A549 (cell line): ENCODE data around the gene CATSPERZ. TPM values are rescaled to one million over a fixed set of nuclear protein-coding genes. Genes with fewer than 3 reads are reported as not detected.

ENCODE experiments used
- ATAC-seq, 2 experiments: fragments of 200-7000 bp in 1 of 2; fragments of >200 bp in 1 of 2; cut with Nextera tagmentation in 1 of 2; cut with Tn5 transposase in 1 of 2; 3 replicates each; pipeline versions ENCODE4 v1.8.0 to v1.9.1; 2018 to 2020; ENCODE audit warnings: mild to moderate bottlenecking in 1 of 2, moderate library complexity in 1 of 2
- CTCF ChIA-PET: fragments of 300-600 bp; sonication (Branson Sonifier 250); formaldehyde crosslinking; extraction: SDS; loops from one replicate; lab custom pipeline; 2021; ENCODE audit warnings: antibody characterized with exemption, inconsistent platforms; lab: Yijun Ruan, JAX
- POLR2A ChIA-PET: fragments of 350-600 bp; formaldehyde crosslinking; extraction: SDS; loops from one replicate; lab custom pipeline; 2021; ENCODE audit warnings: antibody characterized with exemption, inconsistent platforms; lab: Yijun Ruan, JAX
- DNase-seq, 2 experiments: peaks; one replicate each; pipeline versions ENCODE4 v3.0.0 to v3.0.0-alpha.2; 2011 to 2016; ENCODE audit warnings: low read depth in 1 of 2, low spot score in 1 of 2
- FAIRE-seq: peaks from 2 replicates; lab custom pipeline; 2011; peaks lifted over from hg19 to GRCh38; lab: Jason Lieb, UNC
- H3K27ac ChIP-seq, 2 experiments: fragments of >200 bp; sonication (Bioruptor Twin); formaldehyde crosslinking; 3 replicates each; pipeline ENCODE4 v1.5.1; 2016 to 2017
- H3K4me1 ChIP-seq: fragments of >200 bp; sonication (Bioruptor Twin); formaldehyde crosslinking; 3 replicates; pipeline ENCODE4 v1.6.1; 2016
- H3K4me2 ChIP-seq: fragments of >200 bp; sonication (Bioruptor Twin); formaldehyde crosslinking; 3 replicates; pipeline ENCODE4 v1.6.1; 2016
- H3K4me3 ChIP-seq: fragments of >200 bp; sonication (Bioruptor Twin); formaldehyde crosslinking; 3 replicates; pipeline ENCODE4 v1.5.1; 2016
- H3K9me3 ChIP-seq: fragments of >200 bp; sonication (Bioruptor Twin); formaldehyde crosslinking; 3 replicates; pipeline ENCODE4 v1.6.1; 2016
- CBX2 ChIP-seq: fragments of 200-600 bp; sonication (generic); IDR thresholded peaks from 2 replicates; pipeline ENCODE4 v1.6.1; 2016; ENCODE audit warnings: low read depth, mild to moderate bottlenecking, borderline replicate concordance
- CBX8 ChIP-seq: fragments of 200-600 bp; sonication (generic); IDR thresholded peaks from 2 replicates; pipeline ENCODE4 v1.6.1; 2016
- CHD2 ChIP-seq: fragments of 150-350 bp; IDR thresholded peaks from 2 replicates; pipeline ENCODE4 v1.6.1; 2014; ENCODE audit warnings: low read length; ENCODE audit not compliant: partially characterized antibody
- E2F6 ChIP-seq: IDR thresholded peaks from 2 replicates; pipeline ENCODE4 v1.6.1; 2012; ENCODE audit warnings: low read depth, borderline replicate concordance
- EHMT2 ChIP-seq: fragments of 200-600 bp; sonication (generic); IDR thresholded peaks from 2 replicates; pipeline ENCODE4 v1.6.1; 2016; ENCODE audit warnings: antibody characterized with exemption, low read depth, mild to moderate bottlenecking, moderate library complexity
- EP300 ChIP-seq, 2 experiments: fragments of >200 bp; sonication (Bioruptor Twin); formaldehyde crosslinking; IDR thresholded peaks; 2 replicates in 1 of 2; 3 replicates in 1 of 2; pipeline ENCODE4 v1.6.1; 2016 to 2017
- ESRRA ChIP-seq: fragments of 150-350 bp; IDR thresholded peaks from 2 replicates; pipeline ENCODE4 v1.6.1; 2014; ENCODE audit warnings: mild to moderate bottlenecking, low read length, borderline replicate concordance
- FOSB ChIP-seq: fragments of 250-450 bp; sonication (Bioruptor Pico); IDR thresholded peaks from 2 replicates; pipeline ENCODE4 v1.5.0; 2020; ENCODE audit warnings: mild to moderate bottlenecking, moderate library complexity
- GATA3 ChIP-seq: IDR thresholded peaks from 2 replicates; pipeline ENCODE4 v1.6.1; 2012; ENCODE audit warnings: borderline replicate concordance
- HDAC2 ChIP-seq: fragments of 200-600 bp; sonication (generic); IDR thresholded peaks from 2 replicates; pipeline ENCODE4 v1.6.1; 2016
- HMGXB4 ChIP-seq: fragments of 250-450 bp; sonication (Bioruptor Pico); IDR thresholded peaks from 2 replicates; pipeline ENCODE4 v1.5.0; 2021; ENCODE audit warnings: mild to moderate bottlenecking, moderate library complexity, borderline replicate concordance
- HOXA7 ChIP-seq: fragments of 250-450 bp; sonication (Bioruptor Pico); IDR thresholded peaks from 2 replicates; pipeline ENCODE4 v1.5.0; 2020; ENCODE audit warnings: mild to moderate bottlenecking, moderate library complexity
- HOXB5 ChIP-seq: fragments of 250-450 bp; sonication (Bioruptor Pico); IDR thresholded peaks from 2 replicates; pipeline ENCODE4 v1.5.0; 2020; ENCODE audit warnings: mild to moderate bottlenecking, moderate library complexity
- JUN ChIP-seq, 2 experiments: fragments of >200 bp; sonication (Bioruptor Twin); formaldehyde crosslinking; IDR thresholded peaks; 2 replicates in 1 of 2; 3 replicates in 1 of 2; pipeline ENCODE4 v1.6.1; 2016 to 2017
- JUNB ChIP-seq: fragments of >200 bp; sonication (Bioruptor Twin); formaldehyde crosslinking; IDR thresholded peaks from 2 replicates; pipeline ENCODE4 v1.6.1; 2016
- KDM5A ChIP-seq: fragments of 200-600 bp; sonication (generic); IDR thresholded peaks from 2 replicates; pipeline ENCODE4 v1.6.1; 2016; ENCODE audit warnings: antibody characterized with exemption, mild to moderate bottlenecking
- MYC ChIP-seq: IDR thresholded peaks from 2 replicates; pipeline ENCODE4 v1.6.1; 2012; ENCODE audit warnings: mild to moderate bottlenecking, inconsistent platforms, low read length, improper control_type of control experiment, borderline replicate concordance
- NFE2L2 ChIP-seq: fragments of 150-350 bp; conservative IDR thresholded peaks from 2 replicates; pipeline ENCODE4 v1.6.1; 2014; ENCODE audit warnings: low read length
- PHF8 ChIP-seq: fragments of 200-600 bp; sonication (generic); IDR thresholded peaks from 2 replicates; pipeline ENCODE4 v1.6.1; 2016; ENCODE audit warnings: low read depth, mild to moderate bottlenecking, antibody characterized with exemption, moderate library complexity, borderline replicate concordance
- POLR2A ChIP-seq: IDR thresholded peaks from 2 replicates; pipeline ENCODE4 v1.6.1; 2012; ENCODE audit warnings: mild to moderate bottlenecking, low read length
- POLR2AphosphoS2 ChIP-seq: conservative IDR thresholded peaks from 2 replicates; pipeline ENCODE4 v1.6.1; 2012; ENCODE audit warnings: low read length, improper control_type of control experiment, inconsistent platforms
- RFX5 ChIP-seq: fragments of 450-650 bp; IDR thresholded peaks from 2 replicates; pipeline ENCODE4 v1.7.1; 2014; ENCODE audit warnings: antibody characterized with exemption, mild to moderate bottlenecking, moderate library complexity
- RNF2 ChIP-seq: fragments of 200-600 bp; sonication (generic); IDR thresholded peaks from 2 replicates; pipeline ENCODE4 v1.6.1; 2016; ENCODE audit warnings: low read depth, mild to moderate bottlenecking, antibody characterized with exemption, moderate library complexity, borderline replicate concordance
- SREBF2 ChIP-seq: fragments of 450-650 bp; IDR thresholded peaks from 2 replicates; pipeline ENCODE4 v1.6.1; 2014; ENCODE audit warnings: mild to moderate bottlenecking, moderate library complexity
- TFCP2L1 ChIP-seq: fragments of 250-450 bp; sonication (Bioruptor Pico); IDR thresholded peaks from 2 replicates; pipeline ENCODE4 v1.5.0; 2021; ENCODE audit warnings: mild to moderate bottlenecking
- TP53 ChIP-seq: fragments of 250-450 bp; sonication (Bioruptor Pico); IDR thresholded peaks from 2 replicates; pipeline ENCODE4 v1.5.0; 2021; ENCODE audit warnings: mild to moderate bottlenecking, moderate library complexity
- ZNF302 ChIP-seq: fragments of 250-450 bp; sonication (Bioruptor Pico); IDR thresholded peaks from 2 replicates; pipeline ENCODE4 v1.9.0; 2021; ENCODE audit warnings: inconsistent platforms, mild to moderate bottlenecking, moderate library complexity
- ZSCAN20 ChIP-seq: fragments of 250-450 bp; sonication (Bioruptor Pico); IDR thresholded peaks from 2 replicates; pipeline ENCODE4 v1.8.0; 2022; ENCODE audit warnings: mild to moderate bottlenecking, moderate library complexity
- WGBS: methylation state at CpG from one replicate; pipeline ENCODE4 v1.1.6; 2017; ENCODE audit errors: missing lambda C conversion rate; 5-methylcytosine and 5-hydroxymethylcytosine counted together
- polyA plus RNA-seq, 4 experiments: library from polyadenylated mRNA; depleted of rRNA in 3 of 4; stranded (reverse); fragments of >200 nt; fragmentation: RNase III in 1 of 4; extraction: RNeasy Plus Mini Kit Qiagen cat#74134 plus additional on column Dnase treatment in 1 of 4; gene quantifications; 2 replicates in 3 of 4; 3 replicates in 1 of 4; pipeline ENCODE4 v1.2.3, GENCODE V29; 2011 to 2017
- TF ChIP-seq, protein P1 (sequence below): IDR thresholded peaks from 2 replicates; pipeline ENCODE4 v1.6.1; 2012
- TF ChIP-seq, protein P2 (sequence below): IDR thresholded peaks from 2 replicates; pipeline ENCODE4 v1.6.1; 2012
- TF ChIP-seq, protein P3 (sequence below): fragments of 200-600 bp; sonication (generic); IDR thresholded peaks from 2 replicates; pipeline ENCODE4 v1.6.1; 2016; ENCODE audit warnings: antibody characterized with exemption, mild to moderate bottlenecking, moderate library complexity
- TF ChIP-seq, protein P4 (sequence below): fragments of >200 bp; sonication (Bioruptor Twin); formaldehyde crosslinking; IDR thresholded peaks from 3 replicates; pipeline ENCODE4 v1.6.1; 2016

The CATSPERZ gene
- polyA plus RNA-seq, 2 of the 4 experiments (the other 2 are of a cell fraction): 1.9 to 3.4 TPM

- peak; percentile 82 to 93 for ATAC-seq
- WGBS: 5% methylated on average over 17 of the region's 44 CpGs
- no peak for TF ChIP-seq ZNF302 (CRISPR knock-in tag)
- TF ChIP-seq SREBF2: no peak
- TF ChIP-seq JUNB: no peak
- no peak for TF ChIP-seq HOXA7 (CRISPR knock-in tag)
- TF ChIP-seq TFCP2L1 (CRISPR knock-in tag): no peak
- no peak for TF ChIP-seq HOXB5 (CRISPR knock-in tag)
- TF ChIP-seq EP300 (IDR thresholded peaks at IDR 0.05): no peak
- no peak for TF ChIP-seq RNF2
- TF ChIP-seq POLR2A: peak; percentile 27
- TF ChIP-seq FOSB (CRISPR knock-in tag): no peak
- no peak for TF ChIP-seq ESRRA
- TF ChIP-seq CBX8: no peak
- TF ChIP-seq, protein P1, sequence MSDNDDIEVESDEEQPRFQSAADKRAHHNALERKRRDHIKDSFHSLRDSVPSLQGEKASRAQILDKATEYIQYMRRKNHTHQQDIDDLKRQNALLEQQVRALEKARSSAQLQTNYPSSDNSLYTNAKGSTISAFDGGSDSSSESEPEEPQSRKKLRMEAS: peak; percentile 56; the same call in 1 of the 2 replicates
- no peak for TF ChIP-seq EHMT2
- TF ChIP-seq GATA3: no peak
- TF ChIP-seq TP53: no peak
- no peak for TF ChIP-seq ZSCAN20
- TF ChIP-seq MYC: no peak
- no peak; the same call in 1 of the 2 replicates for TF ChIP-seq E2F6
- no peak for TF ChIP-seq NFE2L2
- no peak for TF ChIP-seq RFX5
- TF ChIP-seq JUN (IDR thresholded peaks at IDR 0.05): peak in 1 of 2 experiments; percentile 4; a peak in 1 of 5 replicates
- TF ChIP-seq HDAC2: no peak
- TF ChIP-seq CBX2: no peak
- no peak for TF ChIP-seq POLR2AphosphoS2
- TF ChIP-seq HMGXB4 (CRISPR knock-in tag): no peak
- TF ChIP-seq KDM5A: no peak
- no peak for TF ChIP-seq CHD2
- TF ChIP-seq, protein P2, sequence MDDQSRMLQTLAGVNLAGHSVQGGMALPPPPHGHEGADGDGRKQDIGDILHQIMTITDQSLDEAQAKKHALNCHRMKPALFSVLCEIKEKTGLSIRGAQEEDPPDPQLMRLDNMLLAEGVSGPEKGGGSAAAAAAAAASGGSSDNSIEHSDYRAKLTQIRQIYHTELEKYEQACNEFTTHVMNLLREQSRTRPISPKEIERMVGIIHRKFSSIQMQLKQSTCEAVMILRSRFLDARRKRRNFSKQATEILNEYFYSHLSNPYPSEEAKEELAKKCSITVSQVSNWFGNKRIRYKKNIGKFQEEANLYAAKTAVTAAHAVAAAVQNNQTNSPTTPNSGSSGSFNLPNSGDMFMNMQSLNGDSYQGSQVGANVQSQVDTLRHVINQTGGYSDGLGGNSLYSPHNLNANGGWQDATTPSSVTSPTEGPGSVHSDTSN: peak; percentile 75; the same call in 1 of the 2 replicates
- TF ChIP-seq, protein P3, sequence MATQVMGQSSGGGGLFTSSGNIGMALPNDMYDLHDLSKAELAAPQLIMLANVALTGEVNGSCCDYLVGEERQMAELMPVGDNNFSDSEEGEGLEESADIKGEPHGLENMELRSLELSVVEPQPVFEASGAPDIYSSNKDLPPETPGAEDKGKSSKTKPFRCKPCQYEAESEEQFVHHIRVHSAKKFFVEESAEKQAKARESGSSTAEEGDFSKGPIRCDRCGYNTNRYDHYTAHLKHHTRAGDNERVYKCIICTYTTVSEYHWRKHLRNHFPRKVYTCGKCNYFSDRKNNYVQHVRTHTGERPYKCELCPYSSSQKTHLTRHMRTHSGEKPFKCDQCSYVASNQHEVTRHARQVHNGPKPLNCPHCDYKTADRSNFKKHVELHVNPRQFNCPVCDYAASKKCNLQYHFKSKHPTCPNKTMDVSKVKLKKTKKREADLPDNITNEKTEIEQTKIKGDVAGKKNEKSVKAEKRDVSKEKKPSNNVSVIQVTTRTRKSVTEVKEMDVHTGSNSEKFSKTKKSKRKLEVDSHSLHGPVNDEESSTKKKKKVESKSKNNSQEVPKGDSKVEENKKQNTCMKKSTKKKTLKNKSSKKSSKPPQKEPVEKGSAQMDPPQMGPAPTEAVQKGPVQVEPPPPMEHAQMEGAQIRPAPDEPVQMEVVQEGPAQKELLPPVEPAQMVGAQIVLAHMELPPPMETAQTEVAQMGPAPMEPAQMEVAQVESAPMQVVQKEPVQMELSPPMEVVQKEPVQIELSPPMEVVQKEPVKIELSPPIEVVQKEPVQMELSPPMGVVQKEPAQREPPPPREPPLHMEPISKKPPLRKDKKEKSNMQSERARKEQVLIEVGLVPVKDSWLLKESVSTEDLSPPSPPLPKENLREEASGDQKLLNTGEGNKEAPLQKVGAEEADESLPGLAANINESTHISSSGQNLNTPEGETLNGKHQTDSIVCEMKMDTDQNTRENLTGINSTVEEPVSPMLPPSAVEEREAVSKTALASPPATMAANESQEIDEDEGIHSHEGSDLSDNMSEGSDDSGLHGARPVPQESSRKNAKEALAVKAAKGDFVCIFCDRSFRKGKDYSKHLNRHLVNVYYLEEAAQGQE: no peak
- TF ChIP-seq, protein P4, sequence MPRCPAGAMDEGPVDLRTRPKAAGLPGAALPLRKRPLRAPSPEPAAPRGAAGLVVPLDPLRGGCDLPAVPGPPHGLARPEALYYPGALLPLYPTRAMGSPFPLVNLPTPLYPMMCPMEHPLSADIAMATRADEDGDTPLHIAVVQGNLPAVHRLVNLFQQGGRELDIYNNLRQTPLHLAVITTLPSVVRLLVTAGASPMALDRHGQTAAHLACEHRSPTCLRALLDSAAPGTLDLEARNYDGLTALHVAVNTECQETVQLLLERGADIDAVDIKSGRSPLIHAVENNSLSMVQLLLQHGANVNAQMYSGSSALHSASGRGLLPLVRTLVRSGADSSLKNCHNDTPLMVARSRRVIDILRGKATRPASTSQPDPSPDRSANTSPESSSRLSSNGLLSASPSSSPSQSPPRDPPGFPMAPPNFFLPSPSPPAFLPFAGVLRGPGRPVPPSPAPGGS: peak; percentile 75; the same call in 2 of the 3 replicates
- peak; percentile 44; the same call in 1 of the 2 replicates for TF ChIP-seq PHF8
Measured at GRCh38 chr11:64284048-64284961, 15.9 kb upstream of the CATSPERZ start, which contains the start of gene BAD. BAD (minus strand) TSS chr11:64284665; CDS start chr11:64284368, 297 bp downstream.

More at GRCh38 chr11:64284048-64284961, 15.9 kb upstream of the CATSPERZ start, which contains the start of gene BAD:
- peak within 1 kb of the TSS; percentile 63 for H3K4me3 ChIP-seq
- H3K4me2 ChIP-seq: peak within 1 kb of the TSS; percentile 86
- H3K4me1 ChIP-seq: peaks cover 17% of the 10 kb centered on the region; the same call in 1 of the 3 replicates
- H3K27ac ChIP-seq: peak within 1 kb of the TSS; percentile 93 to 98
- ChIA-PET CTCF (interaction anchor here (1.0 to 20.5 kb wide), 6 partner anchors 10 to 41 kb away, joined by 3 to 448 read pairs (median 5); partner anchors contain the start of genes CATSPERZ, ESRRA, PLCB3 and PPP1R14B), POLR2A (interaction anchor here (0.7 to 5.8 kb wide), 6 partner anchors 8 to 42 kb away, joined by 3 to 49 read pairs (median 8); partner anchors contain the start of genes ESRRA, FKBP2, PRDX5 and TRMT112)
- DNase-seq (peak; percentile 93 to 97), FAIRE-seq (peak; percentile 39)
- no peaks in the 10 kb centered on the region for H3K9me3 ChIP-seq
